Measurements from ENCODE around the gene CCT8. TPM values are rescaled to one million over a fixed set of nuclear protein-coding genes. Genes with fewer than 3 reads are reported as not detected.

The CCT8 gene
- total RNA-seq, 1 donor from 2014 or later, result 186 TPM

DNA sequence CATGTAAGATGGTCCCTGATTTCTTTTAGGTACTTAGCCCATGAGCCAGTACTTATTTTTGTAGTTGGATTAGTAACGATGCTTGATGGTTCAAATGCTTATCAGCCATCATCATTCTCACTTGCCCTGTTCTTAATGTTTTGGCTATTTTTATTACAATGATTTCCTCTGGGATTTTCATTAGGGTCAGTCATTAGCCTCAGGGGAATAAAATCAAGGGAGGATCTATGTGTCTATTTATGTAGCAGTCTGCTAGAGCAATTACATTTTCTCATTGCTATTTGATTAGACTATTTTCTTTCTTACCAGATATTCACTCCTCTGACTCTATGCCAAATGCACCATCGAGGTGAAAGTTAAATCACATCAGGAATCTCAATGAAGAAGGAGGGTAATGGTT, 10.9 kb upstream of the CCT8 start:
- Mint-ChIP-seq H3K27ac (ENCODE audit: unreplicated experiment) (no peak overlapping the region), H3K4me3 (ENCODE audit: unreplicated experiment) (no peak overlapping the region), H3K27me3 (ENCODE audit: unreplicated experiment) (no peaks in the 10 kb centered on the region), H3K9me3 (ENCODE audit: unreplicated experiment) (no peaks in the 10 kb centered on the region), H3K36me3 (ENCODE audit: unreplicated experiment) (no peaks in the 10 kb centered on the region), H3K4me1 (ENCODE audit: low read depth, unreplicated experiment) (peaks cover 3% of the 10 kb centered on the region)
- no peak for TF ChIP-seq CTCF (IDR thresholded peaks at IDR 0.05; ENCODE audit: partially characterized antibody, unreplicated experiment)
- no peak for DNase-seq

DNA sequence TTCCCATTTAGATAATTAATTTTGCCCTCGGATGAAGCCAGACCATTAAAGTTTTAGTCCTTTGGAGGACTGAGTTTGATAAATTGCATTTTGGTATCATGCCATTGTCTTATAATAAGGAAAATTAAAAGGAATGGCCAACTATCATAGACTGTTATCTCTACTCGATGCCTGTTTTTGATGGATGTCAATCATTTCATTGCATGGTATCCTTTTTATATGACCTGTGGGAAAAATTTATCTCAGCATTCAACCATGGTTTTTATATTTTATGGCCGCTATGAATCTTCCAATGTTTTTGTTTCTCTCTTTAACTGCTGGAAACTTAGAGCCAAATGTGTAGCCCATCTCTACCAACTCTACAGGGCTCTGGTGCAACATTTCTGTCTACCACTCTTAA, 9.9 kb upstream of the CCT8 start:
- H3K9me3 Mint-ChIP-seq (ENCODE audit: unreplicated experiment), result no peaks in the 10 kb centered on the region
- no peaks in the 10 kb centered on the region for H3K27me3 Mint-ChIP-seq (ENCODE audit: unreplicated experiment)
- H3K4me1 Mint-ChIP-seq (ENCODE audit: low read depth, unreplicated experiment), result peaks cover 3% of the 10 kb centered on the region
- no peak overlapping the region for H3K4me3 Mint-ChIP-seq (ENCODE audit: unreplicated experiment)
- TF ChIP-seq CTCF (IDR thresholded peaks at IDR 0.05; ENCODE audit: partially characterized antibody, unreplicated experiment), result no peak
- DNase-seq, result no peak
- H3K36me3 Mint-ChIP-seq (ENCODE audit: unreplicated experiment), result no peaks in the 10 kb centered on the region
- no peak overlapping the region for H3K27ac Mint-ChIP-seq (ENCODE audit: unreplicated experiment)

DNA sequence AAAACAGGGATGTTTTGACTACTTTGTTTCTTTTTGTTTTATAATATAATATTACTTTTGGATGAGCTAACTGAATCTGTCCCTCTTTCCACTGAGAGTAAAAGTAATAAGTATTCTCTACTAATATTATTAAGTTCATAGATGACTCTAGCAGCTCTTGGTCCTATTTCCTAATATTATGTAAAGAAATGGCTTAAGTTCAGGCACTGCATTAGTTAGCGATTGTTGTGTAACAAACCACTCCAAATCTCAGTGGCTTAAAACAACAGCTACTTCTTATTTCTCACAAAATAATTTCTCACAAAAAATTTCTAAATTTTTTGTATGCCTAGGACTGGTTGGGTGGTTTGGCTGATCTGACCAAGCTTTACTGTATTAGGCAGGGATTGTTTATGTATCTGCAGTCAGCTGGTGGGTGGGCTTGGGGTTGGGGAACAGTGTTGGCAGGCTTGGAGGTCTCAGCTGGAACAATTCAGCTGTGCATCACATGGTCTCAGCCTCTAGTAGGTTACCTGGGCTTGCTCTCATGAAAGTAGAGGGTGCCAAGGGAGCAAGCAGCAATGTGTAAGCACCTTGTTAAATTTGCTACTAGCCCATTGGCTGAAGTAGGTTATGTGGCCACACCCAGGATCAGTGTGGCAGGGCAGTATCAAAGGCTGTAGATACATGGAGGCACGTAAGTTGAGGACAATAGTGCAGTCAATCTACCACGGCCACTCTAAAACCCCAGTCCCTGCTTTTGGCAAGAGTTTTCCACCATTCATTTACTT, 8.8 kb upstream of the CCT8 start:
- no peaks in the 10 kb centered on the region for H3K9me3 Mint-ChIP-seq (ENCODE audit: unreplicated experiment)
- no peaks in the 10 kb centered on the region for H3K36me3 Mint-ChIP-seq (ENCODE audit: unreplicated experiment)
- DNase-seq, result no peak
- no peak overlapping the region for H3K4me3 Mint-ChIP-seq (ENCODE audit: unreplicated experiment)
- TF ChIP-seq CTCF (IDR thresholded peaks at IDR 0.05; ENCODE audit: partially characterized antibody, unreplicated experiment), result no peak
- peaks cover 4% of the 10 kb centered on the region for H3K4me1 Mint-ChIP-seq (ENCODE audit: low read depth, unreplicated experiment)
- no peak overlapping the region for H3K27ac Mint-ChIP-seq (ENCODE audit: unreplicated experiment)
- peaks cover 2% of the 10 kb centered on the region for H3K27me3 Mint-ChIP-seq (ENCODE audit: unreplicated experiment)

GRCh38 chr21:29080454-29080941, 7.0 kb upstream of the CCT8 start:
- Mint-ChIP-seq H3K36me3 (ENCODE audit: unreplicated experiment) (no peaks in the 10 kb centered on the region), H3K4me1 (ENCODE audit: low read depth, unreplicated experiment) (peaks cover 4% of the 10 kb centered on the region), H3K27me3 (ENCODE audit: unreplicated experiment) (peaks cover 2% of the 10 kb centered on the region), H3K4me3 (ENCODE audit: unreplicated experiment) (no peak overlapping the region), H3K9me3 (ENCODE audit: unreplicated experiment) (no peaks in the 10 kb centered on the region), H3K27ac (ENCODE audit: unreplicated experiment) (peak overlapping the region; percentile 64)
- DNase-seq, result no peak
- TF ChIP-seq CTCF (IDR thresholded peaks at IDR 0.05; ENCODE audit: partially characterized antibody, unreplicated experiment), result no peak

Measured in glutamatergic neuron (in vitro differentiated cells).